Chondrocyte (in vitro differentiated cells): ENCODE measurements around the gene ADCY10. TPM values are rescaled to one million over a fixed set of nuclear protein-coding genes. Genes with fewer than 3 reads are reported as not detected.

Source experiments
- DNase-seq: peaks from one replicate; pipeline ENCODE4 v3.0.0; 2021; ENCODE audit warnings: mixed read lengths, low spot score
- H3K27ac Mint-ChIP-seq: one replicate; pipeline ENCODE4 v1.8.0; 2021; ENCODE audit warnings: mild to moderate bottlenecking, moderate library complexity, mixed read lengths; ENCODE audit not compliant: unreplicated experiment
- H3K27me3 Mint-ChIP-seq: 2 replicates; pipeline ENCODE4 v1.8.0; 2021; ENCODE audit warnings: low read depth, mixed read lengths
- H3K36me3 Mint-ChIP-seq: 2 replicates; pipeline ENCODE4 v1.8.0; 2021; ENCODE audit warnings: low read depth, mixed read lengths
- H3K4me1 Mint-ChIP-seq: 2 replicates; pipeline ENCODE4 v1.8.0; 2021; ENCODE audit warnings: low read depth, mild to moderate bottlenecking, mixed read lengths
- H3K4me3 Mint-ChIP-seq: one replicate; pipeline ENCODE4 v1.8.0; 2021; ENCODE audit warnings: mild to moderate bottlenecking, moderate library complexity, mixed read lengths; ENCODE audit not compliant: unreplicated experiment
- H3K9me3 Mint-ChIP-seq: 2 replicates; pipeline ENCODE4 v1.8.0; 2021; ENCODE audit warnings: low read depth, mixed read lengths
- total RNA-seq: library from RNA; stranded (reverse); gene quantifications from 3 replicates; pipeline ENCODE4 v1.2.1, GENCODE V29; 2021
- TF ChIP-seq, protein P1 (sequence below): fragments of 200-600 bp; sonication (generic); IDR thresholded peaks from 2 replicates; pipeline ENCODE4 v1.5.0; 2021; ENCODE audit warnings: antibody characterized with exemption, mild to moderate bottlenecking, moderate library complexity

Gene ADCY10
- total RNA-seq, 1 donor from 2014 or later: 0.07 TPM

DNA sequence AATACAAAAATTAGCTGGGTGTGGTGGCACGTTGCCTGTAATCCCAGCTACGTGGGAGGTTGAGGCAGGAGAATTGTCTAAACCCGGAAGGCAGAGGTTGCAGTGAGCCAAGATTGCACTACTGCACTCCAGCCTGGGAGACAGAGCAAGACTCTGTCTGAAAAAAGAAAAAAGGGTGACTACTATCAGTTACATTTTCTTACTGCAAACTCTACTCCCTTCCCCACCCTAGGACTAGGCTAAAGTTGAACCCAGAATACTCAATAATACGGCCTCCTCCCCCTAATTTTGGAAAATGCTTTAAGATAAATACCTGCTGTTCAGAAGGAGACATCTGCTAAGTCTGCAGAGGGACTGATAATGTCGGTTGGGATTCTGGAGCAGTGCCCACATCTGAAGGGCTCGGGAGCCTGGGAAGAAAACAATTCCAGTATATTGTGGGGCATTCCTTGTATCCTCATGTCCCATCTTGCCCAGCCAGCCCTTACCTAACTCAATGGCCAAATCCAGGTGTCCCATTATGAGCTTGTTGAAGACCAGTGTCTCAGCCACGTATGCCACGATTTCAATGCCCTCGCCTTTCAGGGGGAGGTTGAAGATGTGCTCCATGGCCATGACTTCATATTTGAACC, 89.7 kb downstream of the ADCY10 start:
- no peak overlapping the region for H3K27ac Mint-ChIP-seq
- peaks cover 3% of the 10 kb centered on the region for H3K9me3 Mint-ChIP-seq
- H3K4me1 Mint-ChIP-seq: peaks cover 44% of the 10 kb centered on the region
- no peaks in the 10 kb centered on the region for H3K36me3 Mint-ChIP-seq
- no peak for DNase-seq
- TF ChIP-seq, protein P1, sequence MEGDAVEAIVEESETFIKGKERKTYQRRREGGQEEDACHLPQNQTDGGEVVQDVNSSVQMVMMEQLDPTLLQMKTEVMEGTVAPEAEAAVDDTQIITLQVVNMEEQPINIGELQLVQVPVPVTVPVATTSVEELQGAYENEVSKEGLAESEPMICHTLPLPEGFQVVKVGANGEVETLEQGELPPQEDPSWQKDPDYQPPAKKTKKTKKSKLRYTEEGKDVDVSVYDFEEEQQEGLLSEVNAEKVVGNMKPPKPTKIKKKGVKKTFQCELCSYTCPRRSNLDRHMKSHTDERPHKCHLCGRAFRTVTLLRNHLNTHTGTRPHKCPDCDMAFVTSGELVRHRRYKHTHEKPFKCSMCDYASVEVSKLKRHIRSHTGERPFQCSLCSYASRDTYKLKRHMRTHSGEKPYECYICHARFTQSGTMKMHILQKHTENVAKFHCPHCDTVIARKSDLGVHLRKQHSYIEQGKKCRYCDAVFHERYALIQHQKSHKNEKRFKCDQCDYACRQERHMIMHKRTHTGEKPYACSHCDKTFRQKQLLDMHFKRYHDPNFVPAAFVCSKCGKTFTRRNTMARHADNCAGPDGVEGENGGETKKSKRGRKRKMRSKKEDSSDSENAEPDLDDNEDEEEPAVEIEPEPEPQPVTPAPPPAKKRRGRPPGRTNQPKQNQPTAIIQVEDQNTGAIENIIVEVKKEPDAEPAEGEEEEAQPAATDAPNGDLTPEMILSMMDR: no peak
- H3K27me3 Mint-ChIP-seq: no peaks in the 10 kb centered on the region
- H3K4me3 Mint-ChIP-seq: no peak overlapping the region

DNA sequence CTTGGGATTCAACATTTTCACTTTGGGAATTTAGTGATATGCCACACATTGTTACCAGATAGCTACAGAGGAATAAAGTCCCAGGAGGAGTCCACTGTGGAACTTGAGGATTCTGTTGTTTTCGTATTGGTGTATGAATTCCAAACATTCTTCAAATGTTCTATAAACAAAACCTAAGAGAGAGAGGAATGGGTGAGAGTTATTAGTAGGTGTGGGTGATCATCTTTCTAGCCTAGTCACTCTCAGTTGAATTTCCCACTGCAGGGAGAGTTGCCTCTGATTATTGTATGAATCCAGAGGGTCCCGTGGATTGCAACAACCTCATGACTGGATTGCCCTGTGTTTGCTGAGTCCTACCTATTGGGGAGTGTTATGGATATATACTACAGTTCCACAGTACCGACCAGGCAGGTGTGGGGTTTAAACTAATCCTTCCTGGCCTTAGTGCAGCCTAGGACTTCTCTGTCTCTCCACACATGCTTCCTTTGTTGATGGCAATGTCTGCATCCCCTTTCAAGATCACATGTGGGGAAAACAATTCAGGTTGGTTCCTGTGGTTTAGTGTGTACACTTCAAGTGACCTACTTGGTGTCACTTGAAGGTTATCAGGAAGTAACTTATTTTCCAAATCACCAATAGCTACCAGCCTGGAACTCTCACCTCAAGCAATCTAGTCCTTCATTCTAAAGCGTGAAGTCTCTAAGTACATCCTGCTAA, 91.8 kb downstream of the ADCY10 start:
- Mint-ChIP-seq H3K36me3 (no peaks in the 10 kb centered on the region), H3K4me1 (peaks cover 44% of the 10 kb centered on the region), H3K27ac (peak overlapping the region; percentile 94), H3K27me3 (no peaks in the 10 kb centered on the region), H3K4me3 (no peak overlapping the region), H3K9me3 (peaks cover 3% of the 10 kb centered on the region)
- DNase-seq: no peak
- TF ChIP-seq, protein P1: no peak

DNA sequence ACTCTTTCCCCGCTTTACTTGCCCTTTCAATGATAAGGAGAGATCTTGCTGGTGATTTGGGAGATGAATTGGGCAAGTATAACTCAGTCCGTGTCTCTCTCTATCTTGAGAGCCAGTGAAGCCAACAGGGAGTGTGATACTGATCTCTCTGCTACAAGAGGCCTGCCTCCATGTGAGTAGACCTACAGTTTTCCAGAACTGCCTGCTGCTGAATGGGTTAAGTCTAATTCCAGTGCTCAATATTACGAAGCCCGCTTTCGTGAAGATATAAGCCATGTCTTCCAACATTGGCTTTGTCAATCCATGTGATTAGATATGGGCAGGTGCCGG, 92.6 kb downstream of the ADCY10 start:
- Mint-ChIP-seq H3K27ac (peak overlapping the region; percentile 94), H3K4me3 (peak overlapping the region; percentile 1), H3K4me1 (peaks cover 49% of the 10 kb centered on the region), H3K27me3 (no peaks in the 10 kb centered on the region), H3K9me3 (peaks cover 3% of the 10 kb centered on the region), H3K36me3 (no peaks in the 10 kb centered on the region)
- TF ChIP-seq, protein P1: no peak
- DNase-seq: no peak

DNA sequence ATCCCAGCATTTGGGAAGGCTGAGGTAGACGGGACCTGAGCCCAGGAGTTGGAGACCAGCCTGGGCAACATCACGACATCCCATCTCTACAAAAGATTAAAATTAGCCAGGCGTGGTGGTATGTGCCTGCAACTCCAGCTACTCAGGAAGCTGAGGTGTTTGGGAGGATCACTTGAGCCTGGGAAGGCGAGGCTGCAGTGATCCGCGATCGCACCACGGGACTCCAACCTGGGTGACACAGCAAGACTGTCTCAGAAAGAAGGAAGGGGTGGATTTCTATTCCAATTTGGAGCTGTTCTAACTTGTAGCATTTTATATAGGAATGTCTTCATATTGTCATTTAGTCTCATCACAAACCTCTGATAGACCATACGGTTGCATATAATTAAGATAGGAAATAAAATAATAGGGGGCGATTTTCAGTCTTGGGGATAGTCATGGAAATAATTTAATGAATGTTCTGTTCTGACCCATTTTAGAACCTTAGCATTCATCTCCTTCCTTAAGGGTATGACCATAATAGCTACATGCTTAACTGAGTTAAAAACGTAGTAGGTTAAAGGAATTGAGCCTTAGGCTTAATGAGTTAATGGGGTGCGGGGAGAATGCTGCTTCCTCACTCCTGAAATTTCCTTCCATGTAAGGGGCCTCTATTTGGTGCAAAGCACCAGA, 93.1 kb downstream of the ADCY10 start:
- DNase-seq: no peak
- Mint-ChIP-seq H3K9me3 (peaks cover 4% of the 10 kb centered on the region), H3K4me3 (peak overlapping the region; percentile 59), H3K4me1 (peaks cover 49% of the 10 kb centered on the region), H3K36me3 (no peaks in the 10 kb centered on the region), H3K27me3 (no peaks in the 10 kb centered on the region), H3K27ac (peak overlapping the region; percentile 94)
- TF ChIP-seq, protein P1: no peak

DNA sequence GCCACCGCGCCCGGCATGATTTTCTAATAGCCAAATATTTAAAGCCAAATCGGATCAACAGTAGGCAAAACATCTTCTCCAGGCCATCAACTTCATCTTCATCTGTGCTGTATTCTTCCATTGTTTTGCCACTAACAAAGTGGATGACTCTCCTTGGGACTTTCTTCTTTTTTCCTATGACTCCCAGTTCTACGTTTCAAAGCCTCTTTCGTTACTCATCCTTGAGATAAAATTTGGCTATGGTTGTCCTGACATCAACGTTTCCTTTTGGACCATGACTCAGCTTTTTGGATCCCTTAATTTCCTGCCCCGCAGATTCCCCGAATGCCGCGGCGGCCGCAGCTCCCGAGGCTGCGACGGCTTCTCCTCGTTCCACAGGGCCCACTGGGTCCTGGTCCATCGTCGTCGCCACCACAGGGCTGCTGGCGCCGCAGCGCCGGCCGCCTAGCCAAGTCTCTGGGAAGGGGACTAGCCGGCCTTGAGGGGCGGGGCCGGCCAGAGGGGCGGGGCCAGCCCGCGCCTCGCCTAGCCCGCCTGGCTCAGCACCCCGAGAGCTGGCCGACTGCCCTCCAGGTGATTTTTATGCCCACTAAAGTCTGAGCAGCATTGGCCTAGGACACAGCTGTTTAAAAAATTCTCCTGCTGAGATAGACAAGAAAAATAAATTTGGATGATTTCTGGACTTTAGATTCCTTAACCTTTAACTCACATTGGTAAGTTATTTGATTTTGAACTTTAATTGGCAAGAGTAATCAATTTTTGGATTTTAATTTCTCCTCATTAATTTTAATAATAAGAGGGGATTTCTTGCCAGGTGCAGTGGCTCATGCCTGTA, 93.9 kb downstream of the ADCY10 start:
- Mint-ChIP-seq H3K4me1 (peaks cover 47% of the 10 kb centered on the region), H3K27me3 (no peaks in the 10 kb centered on the region), H3K9me3 (peaks cover 11% of the 10 kb centered on the region), H3K27ac (peak overlapping the region; percentile 94), H3K36me3 (peaks cover under 1% of the 10 kb centered on the region), H3K4me3 (peak overlapping the region; percentile 59)
- TF ChIP-seq, protein P1: no peak
- no peak for DNase-seq
